HepG2 (cell line): Measurements from ENCODE around the gene CDH23. TPM values are rescaled to one million over a fixed set of nuclear protein-coding genes. Genes with fewer than 3 reads are reported as not detected.

Experiments
- EED ChIP-seq: sonication (generic); formaldehyde crosslinking; IDR thresholded peaks from 2 replicates; pipeline ENCODE4 v1.5.0; 2020; ENCODE audit warnings: mild to moderate bottlenecking, missing genetic modification reagents
- FOXC1 ChIP-seq: sonication (generic); formaldehyde crosslinking; IDR thresholded peaks from 2 replicates; pipeline ENCODE4 v1.8.0; 2022; ENCODE audit warnings: mild to moderate bottlenecking, missing genetic modification reagents, borderline replicate concordance
- HCFC1 ChIP-seq: fragments of 150-350 bp; IDR thresholded peaks from 2 replicates; pipeline ENCODE4 v1.6.1; 2014; ENCODE audit warnings: low read depth, low read length
- HDAC2 ChIP-seq: sonication (generic); formaldehyde crosslinking; IDR thresholded peaks from 2 replicates; pipeline ENCODE4 v1.4.0; 2020; ENCODE audit warnings: missing genetic modification reagents
- HIVEP1 ChIP-seq: sonication (generic); formaldehyde crosslinking; IDR thresholded peaks from 2 replicates; pipeline ENCODE4 v1.4.0; 2020; ENCODE audit warnings: mild to moderate bottlenecking, missing genetic modification reagents
- JUND ChIP-seq: sonication (generic); formaldehyde crosslinking; IDR thresholded peaks from 2 replicates; pipeline ENCODE4 v1.8.0; 2022; ENCODE audit warnings: mild to moderate bottlenecking, missing genetic modification reagents
- NONO ChIP-seq, 2 experiments: fragments of 450-650 bp in 1 of 2; sonication (generic) in 1 of 2; formaldehyde crosslinking in 1 of 2; IDR thresholded peaks in 1 of 2; conservative IDR thresholded peaks in 1 of 2; 2 replicates each; pipeline versions ENCODE4 v1.6.1 to v1.8.0; 2017 to 2022; ENCODE audit warnings: mild to moderate bottlenecking in 1 of 2, missing genetic modification reagents in 1 of 2, moderate library complexity in 1 of 2
- PAWR ChIP-seq: sonication (generic); formaldehyde crosslinking; IDR thresholded peaks from 2 replicates; pipeline ENCODE4 v1.4.0; 2020; ENCODE audit warnings: missing genetic modification reagents, mild to moderate bottlenecking, borderline replicate concordance
- POLR2AphosphoS5 ChIP-seq: IDR thresholded peaks from 2 replicates; pipeline ENCODE4 v1.6.1; 2012; ENCODE audit warnings: low read depth, low read length
- RARA ChIP-seq: IDR thresholded peaks from 2 replicates; pipeline ENCODE4 v1.6.1; 2016; ENCODE audit warnings: missing genetic modification reagents, missing compliant biosample characterization
- SRSF4 ChIP-seq: fragments of 200-400 bp; formaldehyde crosslinking; IDR thresholded peaks from one replicate; pipeline ENCODE4 v1.6.1; 2018; ENCODE audit warnings: mild to moderate bottlenecking, low read depth, low read length, moderate library complexity; ENCODE audit not compliant: poor library complexity, severe bottlenecking
- ZFX ChIP-seq: sonication (generic); formaldehyde crosslinking; IDR thresholded peaks from 2 replicates; pipeline ENCODE4 v1.4.0; 2020; ENCODE audit warnings: mild to moderate bottlenecking, low read depth, missing genetic modification reagents, moderate library complexity
- ZKSCAN5 ChIP-seq: sonication (generic); formaldehyde crosslinking; IDR thresholded peaks from 2 replicates; pipeline ENCODE4 v1.5.1; 2020; ENCODE audit warnings: mild to moderate bottlenecking, missing genetic modification reagents
- polyA plus RNA-seq, 8 experiments: library from polyadenylated mRNA; depleted of rRNA in 3 of 8; stranded (reverse) in 7 of 8; unstranded in 1 of 8; fragments of >200 nt; fragmentation: Illumina TruSeq in 4 of 8; extraction: Trizol in 4 of 8; gene quantifications; 2 replicates each; pipeline versions ENCODE4 v1.2.1 to v1.2.3, GENCODE V29; 2011 to 2016; ENCODE audit warnings: low read depth in 4 of 8, missing spikeins in 1 of 8, mixed read lengths in 1 of 8; ENCODE audit not compliant: insufficient read depth in 1 of 8
- total RNA-seq, 5 experiments: library from RNA; depleted of rRNA; stranded (reverse); fragments of >200 nt; fragmentation: Illumina TruSeq; extraction: Trizol; gene quantifications; 2 replicates each; pipeline ENCODE4 v1.2.3, GENCODE V29; 2016; ENCODE audit warnings: low read depth in 1 of 5
- TF ChIP-seq, protein P1 (sequence below): sonication (generic); formaldehyde crosslinking; IDR thresholded peaks from 2 replicates; pipeline ENCODE4 v1.8.0; 2023; ENCODE audit warnings: mild to moderate bottlenecking, missing genetic modification reagents
- TF ChIP-seq, protein P2 (sequence below): sonication (generic); formaldehyde crosslinking; IDR thresholded peaks from 2 replicates; pipeline ENCODE4 v1.5.1; 2020; ENCODE audit warnings: mild to moderate bottlenecking, missing genetic modification reagents, moderate library complexity
- TF ChIP-seq, protein P3 (sequence below): sonication (generic); formaldehyde crosslinking; IDR thresholded peaks from 2 replicates; pipeline ENCODE4 v1.4.0; 2020; ENCODE audit warnings: missing genetic modification reagents
- TF ChIP-seq, protein P4 (sequence below): sonication (generic); formaldehyde crosslinking; IDR thresholded peaks from 2 replicates; pipeline ENCODE4 v1.8.0; 2022; ENCODE audit warnings: missing genetic modification reagents, mild to moderate bottlenecking, moderate library complexity, borderline replicate concordance
- TF ChIP-seq, protein P5 (sequence below): sonication (generic); formaldehyde crosslinking; IDR thresholded peaks from 2 replicates; pipeline ENCODE4 v1.9.0; 2022; ENCODE audit warnings: missing genetic modification reagents, mild to moderate bottlenecking, borderline replicate concordance

Gene CDH23
- total and polyA plus RNA-seq, 2 of the 13 experiments (the other 11 are each of a cell fraction or from before 2014, with no cell fraction given) = 0.13 TPM; not detected in 1

DNA sequence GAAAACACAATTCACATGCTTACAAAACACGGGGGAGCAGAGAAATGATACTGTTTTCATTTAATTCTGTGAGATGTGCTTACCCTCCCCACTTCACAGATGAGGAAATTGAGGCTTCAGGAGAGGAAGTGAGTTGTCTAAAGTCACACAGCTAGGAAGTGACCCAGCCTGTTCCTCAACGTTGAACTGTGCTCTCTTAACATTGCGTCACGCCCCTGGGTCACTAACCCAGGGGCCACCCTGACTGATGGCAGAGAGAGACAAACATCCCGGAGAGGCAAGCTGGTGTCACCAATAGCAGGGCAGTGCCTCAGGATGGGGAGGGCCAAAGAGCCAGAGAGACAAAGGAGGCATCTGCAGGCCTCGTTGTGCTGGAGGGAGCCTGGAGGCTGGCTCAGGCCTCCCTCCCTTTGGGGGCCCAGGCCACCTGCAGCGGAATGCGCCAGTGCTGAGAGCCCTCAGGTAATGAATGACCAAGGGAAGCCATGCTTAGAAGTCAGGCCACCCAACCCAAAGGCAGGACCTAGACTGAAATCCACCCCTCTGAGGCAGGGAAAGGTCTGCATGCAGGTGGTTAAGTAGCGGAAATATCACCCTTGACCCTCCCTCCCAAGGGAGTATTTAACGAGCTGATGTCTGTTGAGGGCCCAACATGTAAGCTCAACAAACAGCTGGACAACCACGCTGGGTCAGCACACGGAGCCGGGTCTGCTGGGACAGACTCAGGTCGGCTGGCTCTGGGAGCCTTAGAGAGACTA lies 241.5 kb downstream of the CDH23 start (continued):
- TF ChIP-seq, protein P1, sequence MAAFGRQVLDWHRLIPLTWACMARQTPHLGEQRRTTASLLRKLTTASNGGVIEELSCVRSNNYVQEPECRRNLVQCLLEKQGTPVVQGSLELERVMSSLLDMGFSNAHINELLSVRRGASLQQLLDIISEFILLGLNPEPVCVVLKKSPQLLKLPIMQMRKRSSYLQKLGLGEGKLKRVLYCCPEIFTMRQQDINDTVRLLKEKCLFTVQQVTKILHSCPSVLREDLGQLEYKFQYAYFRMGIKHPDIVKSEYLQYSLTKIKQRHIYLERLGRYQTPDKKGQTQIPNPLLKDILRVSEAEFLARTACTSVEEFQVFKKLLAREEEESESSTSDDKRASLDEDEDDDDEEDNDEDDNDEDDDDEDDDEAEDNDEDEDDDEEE (CRISPR knock-in tag) = peak; percentile 43; the same call in 1 of the 2 replicates
- TF ChIP-seq SRSF4 = no peak
- no peak for TF ChIP-seq HCFC1
- TF ChIP-seq ZFX (CRISPR knock-in tag) = peak; percentile 90
- TF ChIP-seq EED (CRISPR knock-in tag) = 0 out of 2 replicates have a peak, but pooled peaks have one; percentile 31
- TF ChIP-seq, protein P2, sequence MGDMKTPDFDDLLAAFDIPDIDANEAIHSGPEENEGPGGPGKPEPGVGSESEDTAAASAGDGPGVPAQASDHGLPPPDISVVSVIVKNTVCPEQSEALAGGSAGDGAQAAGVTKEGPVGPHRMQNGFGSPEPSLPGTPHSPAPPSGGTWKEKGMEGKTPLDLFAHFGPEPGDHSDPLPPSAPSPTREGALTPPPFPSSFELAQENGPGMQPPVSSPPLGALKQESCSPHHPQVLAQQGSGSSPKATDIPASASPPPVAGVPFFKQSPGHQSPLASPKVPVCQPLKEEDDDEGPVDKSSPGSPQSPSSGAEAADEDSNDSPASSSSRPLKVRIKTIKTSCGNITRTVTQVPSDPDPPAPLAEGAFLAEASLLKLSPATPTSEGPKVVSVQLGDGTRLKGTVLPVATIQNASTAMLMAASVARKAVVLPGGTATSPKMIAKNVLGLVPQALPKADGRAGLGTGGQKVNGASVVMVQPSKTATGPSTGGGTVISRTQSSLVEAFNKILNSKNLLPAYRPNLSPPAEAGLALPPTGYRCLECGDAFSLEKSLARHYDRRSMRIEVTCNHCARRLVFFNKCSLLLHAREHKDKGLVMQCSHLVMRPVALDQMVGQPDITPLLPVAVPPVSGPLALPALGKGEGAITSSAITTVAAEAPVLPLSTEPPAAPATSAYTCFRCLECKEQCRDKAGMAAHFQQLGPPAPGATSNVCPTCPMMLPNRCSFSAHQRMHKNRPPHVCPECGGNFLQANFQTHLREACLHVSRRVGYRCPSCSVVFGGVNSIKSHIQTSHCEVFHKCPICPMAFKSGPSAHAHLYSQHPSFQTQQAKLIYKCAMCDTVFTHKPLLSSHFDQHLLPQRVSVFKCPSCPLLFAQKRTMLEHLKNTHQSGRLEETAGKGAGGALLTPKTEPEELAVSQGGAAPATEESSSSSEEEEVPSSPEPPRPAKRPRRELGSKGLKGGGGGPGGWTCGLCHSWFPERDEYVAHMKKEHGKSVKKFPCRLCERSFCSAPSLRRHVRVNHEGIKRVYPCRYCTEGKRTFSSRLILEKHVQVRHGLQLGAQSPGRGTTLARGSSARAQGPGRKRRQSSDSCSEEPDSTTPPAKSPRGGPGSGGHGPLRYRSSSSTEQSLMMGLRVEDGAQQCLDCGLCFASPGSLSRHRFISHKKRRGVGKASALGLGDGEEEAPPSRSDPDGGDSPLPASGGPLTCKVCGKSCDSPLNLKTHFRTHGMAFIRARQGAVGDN (CRISPR knock-in tag) = peak; percentile 91
- peak; percentile 75; the same call in 1 of the 2 replicates for TF ChIP-seq HIVEP1 (CRISPR knock-in tag)
- TF ChIP-seq RARA (CRISPR knock-in tag) = peak; percentile 91
- peak; percentile 95 for TF ChIP-seq HDAC2 (CRISPR knock-in tag)
- TF ChIP-seq, protein P3, sequence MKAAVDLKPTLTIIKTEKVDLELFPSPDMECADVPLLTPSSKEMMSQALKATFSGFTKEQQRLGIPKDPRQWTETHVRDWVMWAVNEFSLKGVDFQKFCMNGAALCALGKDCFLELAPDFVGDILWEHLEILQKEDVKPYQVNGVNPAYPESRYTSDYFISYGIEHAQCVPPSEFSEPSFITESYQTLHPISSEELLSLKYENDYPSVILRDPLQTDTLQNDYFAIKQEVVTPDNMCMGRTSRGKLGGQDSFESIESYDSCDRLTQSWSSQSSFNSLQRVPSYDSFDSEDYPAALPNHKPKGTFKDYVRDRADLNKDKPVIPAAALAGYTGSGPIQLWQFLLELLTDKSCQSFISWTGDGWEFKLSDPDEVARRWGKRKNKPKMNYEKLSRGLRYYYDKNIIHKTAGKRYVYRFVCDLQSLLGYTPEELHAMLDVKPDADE (CRISPR knock-in tag) = no peak
- no peak for TF ChIP-seq PAWR (CRISPR knock-in tag)
- TF ChIP-seq FOXC1 (CRISPR knock-in tag) = peak; percentile 81
- TF ChIP-seq, protein P4, sequence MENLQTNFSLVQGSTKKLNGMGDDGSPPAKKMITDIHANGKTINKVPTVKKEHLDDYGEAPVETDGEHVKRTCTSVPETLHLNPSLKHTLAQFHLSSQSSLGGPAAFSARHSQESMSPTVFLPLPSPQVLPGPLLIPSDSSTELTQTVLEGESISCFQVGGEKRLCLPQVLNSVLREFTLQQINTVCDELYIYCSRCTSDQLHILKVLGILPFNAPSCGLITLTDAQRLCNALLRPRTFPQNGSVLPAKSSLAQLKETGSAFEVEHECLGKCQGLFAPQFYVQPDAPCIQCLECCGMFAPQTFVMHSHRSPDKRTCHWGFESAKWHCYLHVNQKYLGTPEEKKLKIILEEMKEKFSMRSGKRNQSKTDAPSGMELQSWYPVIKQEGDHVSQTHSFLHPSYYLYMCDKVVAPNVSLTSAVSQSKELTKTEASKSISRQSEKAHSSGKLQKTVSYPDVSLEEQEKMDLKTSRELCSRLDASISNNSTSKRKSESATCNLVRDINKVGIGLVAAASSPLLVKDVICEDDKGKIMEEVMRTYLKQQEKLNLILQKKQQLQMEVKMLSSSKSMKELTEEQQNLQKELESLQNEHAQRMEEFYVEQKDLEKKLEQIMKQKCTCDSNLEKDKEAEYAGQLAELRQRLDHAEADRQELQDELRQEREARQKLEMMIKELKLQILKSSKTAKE (CRISPR knock-in tag) = peak; percentile 89
- peak; percentile 84 for TF ChIP-seq ZKSCAN5 (CRISPR knock-in tag)
- peak; percentile 78 for TF ChIP-seq JUND (CRISPR knock-in tag)
- 0 out of 2 replicates have a peak, but pooled peaks have one; percentile 11 for TF ChIP-seq POLR2AphosphoS5
- no peak for TF ChIP-seq NONO (IDR thresholded peaks at IDR 0.05)
- TF ChIP-seq NONO (CRISPR knock-in tag; conservative IDR thresholded peaks at IDR 0.05) = peak; percentile 35; the same call in 1 of the 2 replicates
- TF ChIP-seq, protein P5, sequence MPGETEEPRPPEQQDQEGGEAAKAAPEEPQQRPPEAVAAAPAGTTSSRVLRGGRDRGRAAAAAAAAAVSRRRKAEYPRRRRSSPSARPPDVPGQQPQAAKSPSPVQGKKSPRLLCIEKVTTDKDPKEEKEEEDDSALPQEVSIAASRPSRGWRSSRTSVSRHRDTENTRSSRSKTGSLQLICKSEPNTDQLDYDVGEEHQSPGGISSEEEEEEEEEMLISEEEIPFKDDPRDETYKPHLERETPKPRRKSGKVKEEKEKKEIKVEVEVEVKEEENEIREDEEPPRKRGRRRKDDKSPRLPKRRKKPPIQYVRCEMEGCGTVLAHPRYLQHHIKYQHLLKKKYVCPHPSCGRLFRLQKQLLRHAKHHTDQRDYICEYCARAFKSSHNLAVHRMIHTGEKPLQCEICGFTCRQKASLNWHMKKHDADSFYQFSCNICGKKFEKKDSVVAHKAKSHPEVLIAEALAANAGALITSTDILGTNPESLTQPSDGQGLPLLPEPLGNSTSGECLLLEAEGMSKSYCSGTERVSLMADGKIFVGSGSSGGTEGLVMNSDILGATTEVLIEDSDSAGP (CRISPR knock-in tag) = peak; percentile 62; the same call in 1 of the 2 replicates
